GM19193 (cell line): ENCODE data around the gene DAG1.

ENCODE experiments used
- POLR2A ChIP-seq: IDR thresholded peaks from 4 replicates; pipeline ENCODE4 v1.6.1; 2011; ENCODE audit not compliant: insufficient read depth, insufficient read length; ENCODE audit errors: extremely low read depth

The DAG1 gene

GRCh38 chr3:49469936-49470713, at the start of gene DAG1:
Gene DAG1 (plus strand): TSS chr3:49470267. CDS start chr3:49510535, 40,268 bp downstream.
- peak; percentile 83 for TF ChIP-seq POLR2A

DNA sequence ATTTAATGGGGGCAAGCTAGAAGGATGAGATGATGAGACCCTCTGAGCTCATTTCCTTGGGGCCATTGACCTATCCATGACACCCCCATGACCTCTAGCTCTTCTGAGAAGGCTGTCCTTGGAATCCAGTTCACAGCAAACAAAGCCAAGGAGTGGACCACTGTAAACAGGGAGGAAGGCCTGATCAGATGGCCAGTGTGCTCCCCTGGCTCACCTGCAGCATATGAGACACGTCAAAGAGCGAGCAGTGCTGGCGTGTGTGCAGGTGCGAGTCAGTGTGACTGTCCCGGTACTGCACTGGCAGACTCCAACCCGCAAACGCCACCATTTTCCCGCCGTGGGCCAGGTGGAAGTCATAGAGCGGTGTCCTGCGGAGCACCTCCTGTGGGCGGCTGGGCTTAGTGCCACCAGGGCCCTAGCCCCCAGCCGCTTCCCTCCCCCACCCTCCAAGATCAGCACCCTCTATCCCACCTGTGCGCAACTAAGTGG, 48.1 kb upstream of the DAG1 start:
- TF ChIP-seq POLR2A = no peak

DNA sequence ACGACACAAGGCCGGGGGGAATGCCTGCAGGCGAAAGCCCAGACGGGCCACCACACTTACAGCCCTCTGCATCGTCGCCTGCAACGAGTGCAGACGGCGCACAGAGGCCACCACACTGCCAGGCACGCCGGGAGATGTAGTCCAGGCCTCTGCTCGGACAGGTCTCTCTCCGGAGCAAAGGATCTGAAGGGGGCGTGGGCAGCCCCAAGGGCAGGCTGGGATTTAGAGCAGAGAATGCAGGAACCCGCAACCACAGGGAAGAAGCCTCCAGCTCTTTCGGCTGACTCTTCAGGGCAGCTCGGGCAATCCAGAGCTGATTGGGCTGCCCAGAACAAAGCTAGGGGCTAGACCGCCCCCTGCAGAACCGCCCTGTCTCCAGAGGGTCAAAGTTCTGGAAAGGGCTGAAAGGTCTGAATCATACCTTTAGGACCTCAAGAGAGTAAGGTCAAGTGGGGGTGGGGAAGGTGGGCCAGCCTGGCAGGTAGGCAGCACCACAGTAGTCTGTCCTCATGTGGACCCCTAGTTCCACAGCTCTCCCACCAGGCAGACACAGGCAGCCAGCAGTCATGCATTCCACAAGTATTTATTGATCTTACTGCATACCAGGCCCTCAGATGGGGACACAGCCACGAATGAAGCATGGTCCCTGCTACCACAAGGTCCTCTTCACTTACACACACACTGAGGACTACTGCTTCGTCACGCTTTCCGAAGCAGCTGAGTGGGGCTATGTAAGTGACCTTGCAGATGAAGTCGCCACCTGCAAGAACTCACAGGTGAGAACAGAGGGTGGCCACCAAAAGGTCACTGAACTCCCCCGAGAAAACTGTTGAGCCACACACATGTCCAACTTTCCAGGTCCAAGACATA, 47.5 kb upstream of the DAG1 start, which contains the start of gene AMT:
TSS of gene AMT (minus strand) at position 95 of the 870 bp plus-strand sequence. CDS start at position 72, 23 bp downstream.
- TF ChIP-seq POLR2A = no peak

GRCh38 chr3:49424816-49425215, 45.3 kb upstream of the DAG1 start:
- no peak for TF ChIP-seq POLR2A

DNA sequence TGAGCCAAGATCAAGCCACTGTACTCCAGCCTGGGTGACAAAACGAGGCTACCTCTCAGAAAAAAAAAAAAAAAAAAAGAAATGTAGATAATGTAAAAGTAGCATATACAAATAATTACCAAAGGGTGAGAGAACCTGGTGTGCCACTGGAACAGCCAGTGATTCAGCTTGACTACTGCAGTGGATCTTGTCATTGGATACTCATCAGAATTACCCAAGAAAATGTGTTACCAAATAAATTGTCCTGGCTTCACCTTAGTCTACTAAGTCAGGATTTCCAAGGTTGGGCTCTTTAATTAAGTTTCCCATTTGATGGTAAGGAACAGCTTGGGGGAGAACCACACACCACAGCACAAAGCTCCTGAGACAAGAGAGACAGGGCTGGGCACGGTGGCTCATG, 42.5 kb upstream of the DAG1 start:
- no peak for TF ChIP-seq POLR2A

DNA sequence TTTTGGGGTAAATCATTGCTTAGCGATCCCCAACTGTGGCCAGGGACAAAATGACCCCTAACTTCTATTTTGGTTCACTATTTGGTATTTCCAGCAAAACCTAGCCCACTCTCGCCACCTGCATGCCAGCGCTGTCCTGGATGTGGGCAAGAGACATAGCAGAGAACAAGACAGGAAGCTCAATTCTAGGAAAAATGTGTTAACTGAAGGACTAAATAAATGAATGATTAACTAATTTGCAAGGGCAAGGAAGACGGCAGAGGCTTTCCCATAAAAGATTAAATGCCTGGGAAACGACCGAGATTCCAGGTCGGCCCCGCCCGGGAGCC, 41.4 kb upstream of the DAG1 start:
- no peak for TF ChIP-seq POLR2A

GRCh38 chr3:49434731-49435130, 35.3 kb upstream of the DAG1 start:
- TF ChIP-seq POLR2A = no peak

GRCh38 chr3:49445391-49445790, 24.7 kb upstream of the DAG1 start:
- no peak for TF ChIP-seq POLR2A

- TF ChIP-seq POLR2A = no peak
Observed at GRCh38 chr3:49453621-49454020, 16.4 kb upstream of the DAG1 start.

DNA sequence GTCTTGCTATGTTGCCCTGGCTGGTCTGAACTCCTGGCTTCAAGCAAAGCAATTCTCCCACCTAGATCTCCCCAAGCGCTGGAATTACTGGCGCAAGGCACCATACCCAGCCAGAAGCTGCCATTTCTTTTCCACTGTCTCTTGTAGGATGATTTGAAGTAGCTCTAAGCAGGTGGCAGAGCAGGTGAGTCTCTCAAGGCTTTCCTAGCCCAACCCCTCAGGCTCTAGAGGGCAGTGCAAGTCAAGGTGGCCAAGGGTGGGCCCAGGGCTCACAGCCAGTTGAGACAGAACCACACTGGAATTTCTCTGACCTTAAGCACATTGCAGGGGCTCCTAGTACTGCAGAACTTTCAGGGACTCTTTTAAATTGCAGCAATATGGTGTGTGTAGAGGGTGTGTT, 15.6 kb upstream of the DAG1 start:
- no peak for TF ChIP-seq POLR2A

DNA sequence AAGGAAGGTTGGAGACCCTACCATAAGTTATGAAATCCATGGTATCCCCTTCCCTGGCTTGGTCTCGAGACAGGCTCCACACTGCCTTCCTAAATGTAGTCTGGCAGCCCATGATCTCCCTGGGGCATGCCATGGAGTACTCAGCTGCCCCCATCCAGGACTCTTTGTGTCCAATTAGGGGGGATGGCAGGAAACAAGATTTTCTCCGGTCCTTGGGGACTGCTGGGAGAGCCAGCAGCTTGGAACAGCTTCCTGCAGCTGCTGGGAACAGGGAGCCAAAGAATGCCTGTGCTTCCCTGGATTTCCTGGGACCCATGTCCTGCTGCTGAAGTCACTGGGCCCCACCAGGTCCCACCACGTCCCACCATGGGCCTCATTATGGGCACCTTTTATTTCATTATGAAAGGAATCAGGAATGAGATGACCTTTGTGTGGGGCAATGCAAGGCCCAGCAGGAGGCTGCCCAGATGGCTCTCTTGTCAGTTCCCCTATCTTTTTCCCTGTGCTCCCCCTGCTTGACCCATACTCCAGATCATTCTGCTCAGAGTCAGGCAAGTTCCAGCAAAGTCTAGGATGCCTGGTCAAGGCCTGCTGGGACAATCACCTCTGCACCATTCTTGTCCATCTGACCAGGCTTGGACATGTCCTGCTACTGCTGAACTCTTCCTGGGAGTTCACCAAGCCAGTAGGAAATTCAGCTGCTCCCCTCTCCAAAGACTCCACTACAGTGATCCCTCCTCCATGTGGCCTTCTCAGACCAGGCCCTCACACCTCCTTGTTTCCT, 15.0 kb upstream of the DAG1 start:
- no peak for TF ChIP-seq POLR2A

DNA sequence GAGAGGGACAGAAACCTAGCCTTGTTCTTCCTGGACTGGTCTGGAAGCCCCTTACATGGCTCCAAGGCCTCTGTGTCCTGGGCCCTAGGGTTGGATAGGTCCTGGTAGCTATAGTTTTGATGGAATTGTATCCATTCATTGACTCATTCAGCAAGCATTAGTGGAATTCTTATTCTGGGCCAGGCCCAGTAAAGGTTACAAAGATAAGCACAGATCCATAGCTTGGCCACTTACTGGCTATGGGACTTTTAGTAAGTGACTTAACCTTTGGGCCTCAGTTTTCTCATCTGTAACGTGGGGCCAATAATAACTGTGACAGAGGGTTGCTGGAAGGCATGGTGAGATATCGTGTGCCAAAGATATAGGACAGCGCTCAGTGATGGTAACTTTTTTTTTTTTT, 13.6 kb upstream of the DAG1 start:
- TF ChIP-seq POLR2A = no peak

GRCh38 chr3:49460188-49460890, 9.7 kb upstream of the DAG1 start:
- no peak for TF ChIP-seq POLR2A

DNA sequence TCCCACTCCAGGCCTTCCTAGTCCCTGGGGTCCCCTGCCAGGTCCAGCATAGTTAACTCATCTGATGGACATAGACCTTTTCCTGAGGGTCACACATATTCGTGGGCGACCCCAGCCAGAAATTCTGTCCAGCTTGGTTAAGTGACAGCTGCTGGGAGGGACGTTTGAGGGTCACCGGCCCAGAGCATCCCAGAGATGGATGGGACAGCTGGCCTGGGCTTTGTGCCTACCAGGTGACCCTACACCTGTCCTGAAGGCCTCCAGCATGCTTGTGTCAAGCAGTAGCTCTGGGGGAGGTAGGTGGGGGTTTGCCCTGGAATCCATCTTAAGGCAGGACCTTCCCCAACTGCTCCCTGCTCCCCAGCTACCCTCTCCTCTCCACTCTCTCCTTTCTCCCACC, 9.1 kb upstream of the DAG1 start:
- no peak for TF ChIP-seq POLR2A
